Ascending aorta (tissue), 2 donors: ENCODE measurements around the gene TBX2. TPM values are rescaled to one million over a fixed set of nuclear protein-coding genes. Genes with fewer than 3 reads are reported as not detected.

Experiments
- DNase-seq, 2 donors: peaks; one replicate each; pipeline ENCODE4 v3.0.0-alpha.2; 2019; ENCODE audit warnings: low spot score in 2 of 2
- H3K27ac ChIP-seq, 2 donors: fragments of 200-600 bp; sonication (generic); one replicate each; pipeline ENCODE4 v1.5.1; 2016 to 2017; ENCODE audit warnings: mild to moderate bottlenecking in 1 of 2
- H3K27me3 ChIP-seq: fragments of 200-600 bp; sonication (generic); one replicate; pipeline ENCODE4 v1.5.1; 2017
- H3K36me3 ChIP-seq, 2 donors: fragments of 200-600 bp; sonication (generic); one replicate each; pipeline ENCODE4 v1.5.1; 2016
- H3K4me1 ChIP-seq, 2 donors: fragments of 200-600 bp; sonication (generic); one replicate each; pipeline ENCODE4 v1.5.1; 2016 to 2017; ENCODE audit warnings: mild to moderate bottlenecking in 1 of 2
- H3K4me3 ChIP-seq, 2 donors: fragments of 200-600 bp; sonication (generic); one replicate each; pipeline ENCODE4 v1.5.1; 2016 to 2017; ENCODE audit warnings: mild to moderate bottlenecking in 1 of 2
- H3K9me3 ChIP-seq, 2 donors: fragments of 200-600 bp; sonication (generic); one replicate each; pipeline ENCODE4 v1.5.1; 2016
- intact Hi-C: fragments of 100-400 bp; cut with DNase I; formaldehyde crosslinking; loops from one replicate; pipeline ENCODE4 v1.15.1; 2023
- total RNA-seq: library from RNA; depleted of rRNA; stranded (reverse); fragments of >200 nt; gene quantifications from one replicate; pipeline ENCODE4 v1.1.0, GENCODE V29; 2016
- TF ChIP-seq, protein P1 (sequence below), 3 experiments: fragments of 200-600 bp in 2 of 3; fragments of 450-650 bp in 1 of 3; sonication (generic) in 2 of 3; IDR thresholded peaks; one replicate each; pipeline ENCODE4 v1.5.1; 2016 to 2019; ENCODE audit warnings: antibody characterized with exemption in 3 of 3, mild to moderate bottlenecking in 1 of 3, moderate library complexity in 1 of 3

The TBX2 gene
- total RNA-seq, 1 donor from 2014 or later = 100 TPM

DNA sequence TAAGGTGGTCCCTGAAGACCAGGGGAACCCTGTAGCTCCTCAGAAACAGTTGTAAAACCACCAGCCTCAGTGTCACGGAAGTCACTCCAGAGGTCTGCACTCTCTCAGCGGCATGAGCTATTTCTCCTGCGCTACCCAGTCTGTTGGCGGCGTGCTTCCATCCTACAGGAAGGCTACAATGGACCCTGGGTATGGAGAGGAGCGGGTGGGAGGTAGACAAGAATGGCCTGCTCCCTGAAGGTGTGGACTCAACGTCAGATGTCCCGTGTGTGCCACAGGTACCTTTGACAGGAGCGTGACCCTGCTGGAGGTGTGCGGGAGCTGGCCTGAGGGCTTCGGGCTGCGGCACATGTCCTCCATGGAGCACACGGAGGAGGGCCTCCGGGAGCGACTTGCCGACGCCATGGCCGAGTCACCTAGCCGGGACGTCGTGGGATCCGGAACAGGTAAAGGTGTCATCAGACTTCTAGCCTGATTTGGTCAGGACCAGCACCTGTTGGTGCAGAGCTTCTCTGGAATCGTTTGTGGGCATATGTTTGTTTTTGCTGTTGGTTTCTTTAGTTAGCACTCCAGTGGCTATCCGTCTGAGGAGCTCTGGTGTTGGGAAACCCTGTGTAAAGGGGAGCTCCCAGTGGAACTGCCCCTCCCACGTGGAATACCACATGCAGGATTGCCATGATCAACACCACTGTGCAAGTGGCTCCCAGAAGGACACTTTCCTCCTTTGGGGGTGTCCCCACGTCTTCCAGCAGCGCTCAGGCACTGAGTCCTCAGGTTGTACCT lies 31.4 kb upstream of the TBX2 start:
- no peak for DNase-seq
- intact Hi-C loops = no loop called here
- Histone ChIP-seq H3K36me3 (no peaks in the 10 kb centered on the region), H3K4me1 (no peaks in the 10 kb centered on the region), H3K27me3 (no peaks in the 10 kb centered on the region), H3K4me3 (no peak overlapping the region), H3K27ac (no peak overlapping the region), H3K9me3 (no peaks in the 10 kb centered on the region)
- TF ChIP-seq, protein P1, sequence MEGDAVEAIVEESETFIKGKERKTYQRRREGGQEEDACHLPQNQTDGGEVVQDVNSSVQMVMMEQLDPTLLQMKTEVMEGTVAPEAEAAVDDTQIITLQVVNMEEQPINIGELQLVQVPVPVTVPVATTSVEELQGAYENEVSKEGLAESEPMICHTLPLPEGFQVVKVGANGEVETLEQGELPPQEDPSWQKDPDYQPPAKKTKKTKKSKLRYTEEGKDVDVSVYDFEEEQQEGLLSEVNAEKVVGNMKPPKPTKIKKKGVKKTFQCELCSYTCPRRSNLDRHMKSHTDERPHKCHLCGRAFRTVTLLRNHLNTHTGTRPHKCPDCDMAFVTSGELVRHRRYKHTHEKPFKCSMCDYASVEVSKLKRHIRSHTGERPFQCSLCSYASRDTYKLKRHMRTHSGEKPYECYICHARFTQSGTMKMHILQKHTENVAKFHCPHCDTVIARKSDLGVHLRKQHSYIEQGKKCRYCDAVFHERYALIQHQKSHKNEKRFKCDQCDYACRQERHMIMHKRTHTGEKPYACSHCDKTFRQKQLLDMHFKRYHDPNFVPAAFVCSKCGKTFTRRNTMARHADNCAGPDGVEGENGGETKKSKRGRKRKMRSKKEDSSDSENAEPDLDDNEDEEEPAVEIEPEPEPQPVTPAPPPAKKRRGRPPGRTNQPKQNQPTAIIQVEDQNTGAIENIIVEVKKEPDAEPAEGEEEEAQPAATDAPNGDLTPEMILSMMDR (IDR thresholded peaks at IDR 0.05) = no peak

DNA sequence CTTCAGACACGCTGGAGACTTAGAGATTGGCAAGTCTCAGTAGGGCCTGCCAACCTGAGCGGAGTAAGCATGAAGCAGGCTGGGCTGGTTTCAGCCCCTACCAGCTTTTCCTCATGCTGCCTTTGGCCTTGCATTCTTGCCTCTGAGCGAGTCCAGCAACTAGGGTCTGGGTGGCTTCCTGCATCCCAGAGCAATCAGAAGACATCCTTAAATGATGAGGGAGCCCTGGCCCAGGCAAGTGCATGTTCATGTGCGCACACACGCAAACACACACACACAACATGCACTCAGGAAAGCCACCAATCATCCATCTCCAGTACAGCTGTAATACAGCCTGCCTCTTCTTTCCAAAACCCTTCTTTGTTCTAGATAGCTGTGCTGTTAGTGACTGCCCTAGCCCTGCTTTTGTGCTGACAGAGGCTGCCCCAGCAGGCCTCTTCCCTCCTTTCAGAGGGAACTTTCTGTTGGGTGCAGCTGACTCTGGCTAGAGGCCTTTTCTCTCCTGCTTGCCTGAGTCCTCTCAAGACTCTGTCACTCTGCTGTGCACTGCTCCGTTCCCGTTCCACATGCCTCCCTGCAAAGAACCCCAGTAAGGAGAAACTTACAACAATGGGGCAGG lies 30.7 kb upstream of the TBX2 start:
- Histone ChIP-seq H3K4me3 (no peak overlapping the region), H3K27me3 (no peaks in the 10 kb centered on the region), H3K4me1 (no peaks in the 10 kb centered on the region), H3K9me3 (no peaks in the 10 kb centered on the region), H3K27ac (no peak overlapping the region), H3K36me3 (no peaks in the 10 kb centered on the region)
- intact Hi-C loops = no loop called here
- TF ChIP-seq, protein P1 (IDR thresholded peaks at IDR 0.05) = no peak
- DNase-seq = no peak

DNA sequence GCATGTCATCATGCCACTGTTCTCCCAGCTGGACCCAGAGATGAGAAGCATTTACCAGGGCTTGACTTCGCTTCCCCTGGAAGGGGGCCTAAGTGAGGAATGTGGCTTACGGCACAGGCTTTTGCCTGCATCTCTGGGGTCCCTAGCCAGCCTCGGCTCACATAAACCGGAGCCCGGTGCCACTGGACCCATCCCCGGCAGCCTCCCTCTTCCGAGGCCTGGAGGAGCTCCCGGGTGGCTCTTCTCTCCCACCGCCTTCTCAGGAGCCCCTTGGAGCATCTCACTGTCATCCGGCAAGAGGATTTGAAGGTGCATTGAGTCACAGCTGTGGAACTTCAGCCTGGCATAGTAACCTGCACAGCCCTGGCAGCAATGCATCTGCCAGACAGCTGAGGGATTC lies 29.9 kb upstream of the TBX2 start:
- H3K27ac ChIP-seq = no peak overlapping the region
- TF ChIP-seq, protein P1 (IDR thresholded peaks at IDR 0.05) = no peak
- H3K36me3 ChIP-seq = no peaks in the 10 kb centered on the region
- intact Hi-C loops = no loop called here
- no peaks in the 10 kb centered on the region for H3K4me1 ChIP-seq
- no peak overlapping the region for H3K4me3 ChIP-seq
- H3K9me3 ChIP-seq = no peaks in the 10 kb centered on the region
- no peaks in the 10 kb centered on the region for H3K27me3 ChIP-seq
- no peak for DNase-seq

DNA sequence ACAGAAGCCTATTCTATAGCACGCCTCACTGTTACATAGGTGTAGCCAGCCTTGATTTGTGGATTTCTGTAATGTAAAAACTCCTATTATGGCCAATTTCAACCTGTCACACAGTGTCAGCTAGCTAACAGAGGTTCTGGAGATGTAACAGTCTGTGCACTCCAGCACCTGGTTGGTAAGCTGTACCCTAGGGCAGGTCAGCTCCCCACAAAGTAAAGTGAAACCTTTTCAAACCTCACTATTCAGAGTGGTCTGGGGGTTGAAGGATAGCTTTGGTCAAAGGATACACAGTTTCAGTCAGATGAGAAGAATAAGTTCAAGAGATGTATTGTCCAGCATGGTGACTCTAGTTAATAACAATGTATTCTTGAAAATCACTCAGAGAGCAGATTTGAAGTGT lies 28.5 kb upstream of the TBX2 start:
- Histone ChIP-seq H3K36me3 (no peaks in the 10 kb centered on the region), H3K4me3 (no peak overlapping the region), H3K27ac (no peak overlapping the region), H3K4me1 (no peaks in the 10 kb centered on the region), H3K9me3 (no peaks in the 10 kb centered on the region), H3K27me3 (no peaks in the 10 kb centered on the region)
- DNase-seq = no peak
- intact Hi-C loops = no loop called here
- TF ChIP-seq, protein P1 (IDR thresholded peaks at IDR 0.05) = no peak

DNA sequence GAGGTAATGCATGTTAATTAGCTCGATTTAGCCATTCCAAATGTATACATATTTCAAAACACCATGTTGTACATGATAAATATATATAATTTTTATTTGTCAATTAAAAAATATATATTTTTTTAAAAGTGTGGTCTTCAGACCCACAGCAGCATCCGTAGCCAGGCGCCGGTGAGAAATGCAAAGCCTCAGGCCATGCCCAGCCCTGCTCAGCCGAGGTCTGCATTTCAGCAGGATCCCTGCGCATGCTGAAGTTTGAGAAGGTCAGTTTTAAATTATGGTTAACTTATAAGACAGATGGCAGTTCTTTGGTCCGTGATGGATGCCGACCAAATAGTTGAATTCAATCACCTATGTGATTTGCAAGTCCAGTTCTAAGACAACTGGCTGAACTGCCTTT lies 28.0 kb upstream of the TBX2 start:
- no peak overlapping the region for H3K27ac ChIP-seq
- no peaks in the 10 kb centered on the region for H3K9me3 ChIP-seq
- H3K36me3 ChIP-seq = no peaks in the 10 kb centered on the region
- H3K4me3 ChIP-seq = no peak overlapping the region
- TF ChIP-seq, protein P1 (IDR thresholded peaks at IDR 0.05) = no peak
- no peaks in the 10 kb centered on the region for H3K27me3 ChIP-seq
- intact Hi-C loops = no loop called here
- no peak for DNase-seq
- H3K4me1 ChIP-seq = no peaks in the 10 kb centered on the region
